Inferior parietal cortex (tissue), 1 donor: ENCODE measurements around the gene SH3RF3.

ENCODE experiments used
- DNase-seq: peaks from one replicate; pipeline ENCODE4 v3.0.0-alpha.2; 2016; ENCODE audit errors: extremely low spot score

SH3RF3 gene

DNA sequence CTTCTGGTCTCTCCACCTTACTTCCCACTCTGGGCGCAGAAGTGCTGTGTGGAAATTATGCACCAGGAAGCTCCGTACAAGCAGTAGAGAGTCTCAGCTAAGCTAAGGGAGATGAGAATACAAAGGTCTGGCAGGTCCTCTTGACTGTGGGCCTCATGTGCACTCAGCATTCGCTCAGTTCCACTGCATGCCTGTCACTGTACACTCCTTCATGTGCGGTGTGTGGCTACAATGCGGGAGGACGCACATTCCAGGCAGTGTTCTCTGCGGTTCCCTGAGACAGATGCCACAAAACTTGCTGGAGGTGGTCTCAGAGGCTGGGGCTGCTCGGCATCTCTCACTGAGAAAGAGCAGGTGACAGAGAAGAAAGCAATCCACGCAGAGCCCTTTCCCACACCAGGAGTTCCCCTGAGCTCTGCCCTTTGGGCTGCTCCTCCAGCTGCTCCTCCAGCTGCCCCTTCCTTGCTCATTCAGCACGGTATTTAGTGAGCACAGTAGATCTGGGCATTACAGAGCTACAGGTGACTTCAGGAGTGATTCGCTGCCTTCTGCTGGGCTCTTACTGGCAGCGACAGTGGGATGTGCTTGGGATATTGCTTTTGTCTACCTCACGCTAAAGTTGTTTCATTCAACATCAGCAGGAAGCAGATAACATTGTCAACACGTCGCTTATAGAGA is 176.6 kb downstream of the SH3RF3 start:
- no peak for DNase-seq

DNA sequence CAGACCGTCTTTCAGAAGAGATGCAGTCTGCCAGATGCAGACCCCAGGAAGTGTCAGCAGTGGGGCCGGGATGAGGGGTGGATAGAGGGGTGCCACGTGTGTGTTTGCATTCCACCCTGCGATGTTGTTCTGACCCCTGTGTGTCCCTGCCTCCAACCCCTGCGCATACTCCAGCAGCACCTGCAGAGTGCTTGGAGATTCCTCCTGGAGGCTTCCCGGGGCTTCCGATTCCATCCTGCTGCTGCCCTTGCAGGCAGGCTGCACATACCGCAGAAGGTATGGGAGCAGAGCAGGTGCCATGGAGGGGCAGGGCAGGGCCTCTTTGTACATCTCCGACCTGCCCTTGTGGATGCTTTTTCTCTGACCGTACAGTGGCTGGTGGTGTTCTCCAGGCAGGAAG is 177.2 kb downstream of the SH3RF3 start:
- no peak for DNase-seq

DNA sequence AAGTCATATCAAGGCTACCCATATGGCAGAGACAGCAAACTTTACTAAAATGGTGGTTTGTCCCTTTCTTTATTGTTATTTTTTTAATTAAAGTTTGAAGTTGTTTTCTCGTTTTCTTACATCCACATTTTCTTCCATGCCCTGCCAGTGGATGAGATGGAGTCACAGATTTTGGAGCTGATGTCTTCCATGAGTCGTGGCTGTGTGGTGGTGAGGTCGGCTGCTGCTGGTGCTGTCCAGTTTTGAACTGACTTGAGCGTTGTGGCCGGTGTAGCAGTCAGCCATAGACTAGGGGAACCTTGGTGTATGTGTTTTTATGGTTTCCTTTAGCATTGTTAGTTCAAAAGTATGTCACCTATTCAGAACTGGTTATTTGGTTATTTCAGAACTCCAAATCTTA is 182.8 kb downstream of the SH3RF3 start:
- no peak for DNase-seq

DNA sequence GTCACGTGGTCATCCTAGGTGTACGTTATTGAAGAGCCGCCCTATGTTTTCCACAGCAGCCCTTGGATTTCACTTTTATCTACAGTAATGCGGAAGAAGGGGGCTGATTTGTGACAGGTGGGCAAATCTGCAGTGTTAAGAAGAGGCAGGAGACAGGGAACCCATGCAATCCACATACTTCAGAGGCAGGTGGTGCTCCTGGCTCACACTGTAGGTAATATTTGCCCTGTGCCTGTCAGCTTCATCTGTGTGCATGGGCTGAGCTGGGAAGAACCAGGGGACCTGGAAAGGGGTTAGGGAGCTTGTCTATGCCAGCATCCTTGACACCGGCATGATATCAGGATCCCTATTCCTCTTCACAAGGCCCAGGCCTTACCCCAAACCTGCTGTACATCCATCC is 183.9 kb downstream of the SH3RF3 start:
- DNase-seq: no peak

DNA sequence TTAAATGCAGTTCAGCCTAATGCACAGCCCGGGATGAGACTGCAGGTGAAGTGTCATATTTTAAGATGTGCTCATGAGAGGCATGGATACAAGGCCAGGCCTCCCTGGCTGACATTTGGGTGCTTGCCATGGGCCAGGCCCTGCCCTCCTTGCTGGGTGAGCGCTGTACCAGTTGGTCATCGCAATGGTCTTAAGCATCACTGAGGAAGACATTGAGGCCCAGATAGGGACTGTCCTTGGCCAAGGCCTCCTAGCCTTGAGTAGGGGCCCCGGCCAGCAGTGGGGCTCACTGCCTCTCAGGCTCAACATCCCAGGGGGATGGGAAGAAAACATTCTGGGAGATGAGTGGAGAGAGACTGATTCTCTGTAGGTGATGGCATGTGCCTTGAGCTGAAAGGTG is 184.3 kb downstream of the SH3RF3 start:
- no peak for DNase-seq

DNA sequence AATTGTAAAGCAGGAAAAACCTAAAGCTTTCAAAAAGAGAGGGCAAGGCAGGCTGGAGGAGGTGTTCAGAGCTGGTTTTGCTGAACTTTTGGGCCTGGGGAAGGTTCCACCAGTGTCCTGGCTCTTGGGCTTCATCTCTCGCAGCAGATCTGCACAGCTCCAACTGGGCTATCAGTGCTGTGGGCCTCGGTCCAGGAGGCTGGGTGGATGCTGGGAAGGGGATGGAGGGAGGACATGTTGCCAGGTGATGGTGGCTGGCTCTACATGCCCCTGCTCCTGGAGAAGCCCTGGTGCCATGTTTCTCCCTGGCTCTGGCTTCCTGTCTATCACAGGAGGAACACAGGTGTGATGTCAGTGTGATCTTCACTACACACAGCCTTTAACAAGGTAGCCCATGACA is 187.1 kb downstream of the SH3RF3 start:
- DNase-seq: no peak

DNA sequence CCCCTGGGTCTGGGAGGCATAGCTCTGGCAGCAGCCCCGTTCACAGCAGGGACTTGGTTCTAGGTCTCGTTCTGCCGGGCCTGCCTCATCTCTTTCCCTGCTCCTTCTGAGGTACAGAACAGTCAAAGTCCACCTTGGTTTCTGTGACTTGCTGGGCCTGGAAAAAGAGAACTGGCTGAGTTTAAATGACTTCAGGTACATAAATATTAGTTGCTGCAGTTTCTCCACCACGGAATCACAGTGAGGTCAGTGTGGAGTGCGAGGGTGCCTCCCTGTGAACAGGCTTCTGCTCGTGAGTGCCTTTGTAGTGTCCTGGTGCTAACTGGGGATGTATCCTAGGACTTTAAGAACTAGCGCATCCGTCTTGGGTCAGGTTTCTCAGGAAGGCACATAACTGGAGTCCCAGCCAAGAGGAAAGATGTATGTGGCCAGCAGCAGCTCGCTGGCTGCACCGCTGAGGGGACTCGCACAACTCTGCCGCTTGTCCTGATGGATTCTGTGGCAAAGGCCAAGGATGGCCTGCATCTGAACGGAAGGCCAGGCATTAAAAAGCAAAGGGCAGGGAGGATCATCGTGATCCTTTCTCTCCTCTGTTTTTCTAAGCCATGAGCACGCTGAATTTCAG is 188.6 kb downstream of the SH3RF3 start:
- DNase-seq: no peak

DNA sequence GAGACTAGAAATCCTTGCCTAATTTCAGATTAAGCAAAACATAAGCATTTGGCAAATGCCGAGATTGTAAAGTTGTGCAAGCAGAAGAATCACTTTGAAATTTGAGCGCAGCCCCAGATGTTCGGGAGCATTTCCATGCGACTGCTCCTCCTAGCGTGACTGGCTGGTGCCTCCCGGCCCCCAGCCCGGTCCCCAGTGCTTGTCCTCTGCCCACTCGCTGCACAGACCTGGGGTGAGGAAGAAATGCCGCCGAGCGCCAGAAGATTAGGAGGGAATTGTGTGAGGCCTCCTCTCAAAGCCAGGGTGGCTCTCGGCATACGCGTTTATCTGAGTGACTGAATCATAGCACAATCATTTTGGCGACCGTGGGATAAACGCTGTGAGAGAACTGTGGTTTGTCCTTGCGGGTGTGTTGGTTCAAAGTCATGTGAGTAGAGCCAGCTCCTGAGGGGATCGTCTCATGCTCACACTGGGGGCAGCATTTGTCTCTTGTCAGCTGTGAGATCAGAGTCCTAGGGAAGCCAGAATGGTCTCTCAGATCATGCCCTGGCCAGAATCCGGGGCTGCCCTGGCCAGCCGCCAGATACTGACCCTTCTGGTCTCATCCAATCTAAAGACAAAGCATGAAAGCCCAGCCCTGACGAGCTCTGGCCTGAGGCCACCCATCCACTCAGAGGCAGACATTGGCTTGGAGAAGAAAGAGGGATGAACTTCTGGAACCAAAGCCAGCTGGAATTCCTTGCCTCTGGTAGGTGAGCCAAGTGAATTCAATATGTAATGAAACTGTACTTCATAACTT is 189.3 kb downstream of the SH3RF3 start:
- no peak for DNase-seq

DNA sequence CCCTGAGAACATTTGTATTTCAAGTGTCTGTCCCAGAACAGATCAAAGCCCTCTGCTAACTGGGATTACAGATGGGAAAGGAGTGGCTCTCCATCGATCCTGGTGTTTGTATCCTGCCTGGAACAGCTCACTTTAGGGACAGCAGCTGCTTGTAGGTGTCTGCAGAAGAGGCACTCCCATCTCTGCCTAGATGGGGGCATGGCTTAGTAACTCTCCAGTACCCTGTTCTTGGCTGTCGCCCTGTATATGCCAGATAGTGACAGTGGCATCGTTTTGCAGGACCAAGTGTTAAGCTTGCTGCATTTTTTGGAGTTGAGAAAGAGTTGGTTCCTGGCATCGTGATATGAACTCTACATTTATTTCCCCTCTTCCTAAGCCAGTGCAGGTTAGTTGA is 189.9 kb downstream of the SH3RF3 start:
- DNase-seq: no peak

DNA sequence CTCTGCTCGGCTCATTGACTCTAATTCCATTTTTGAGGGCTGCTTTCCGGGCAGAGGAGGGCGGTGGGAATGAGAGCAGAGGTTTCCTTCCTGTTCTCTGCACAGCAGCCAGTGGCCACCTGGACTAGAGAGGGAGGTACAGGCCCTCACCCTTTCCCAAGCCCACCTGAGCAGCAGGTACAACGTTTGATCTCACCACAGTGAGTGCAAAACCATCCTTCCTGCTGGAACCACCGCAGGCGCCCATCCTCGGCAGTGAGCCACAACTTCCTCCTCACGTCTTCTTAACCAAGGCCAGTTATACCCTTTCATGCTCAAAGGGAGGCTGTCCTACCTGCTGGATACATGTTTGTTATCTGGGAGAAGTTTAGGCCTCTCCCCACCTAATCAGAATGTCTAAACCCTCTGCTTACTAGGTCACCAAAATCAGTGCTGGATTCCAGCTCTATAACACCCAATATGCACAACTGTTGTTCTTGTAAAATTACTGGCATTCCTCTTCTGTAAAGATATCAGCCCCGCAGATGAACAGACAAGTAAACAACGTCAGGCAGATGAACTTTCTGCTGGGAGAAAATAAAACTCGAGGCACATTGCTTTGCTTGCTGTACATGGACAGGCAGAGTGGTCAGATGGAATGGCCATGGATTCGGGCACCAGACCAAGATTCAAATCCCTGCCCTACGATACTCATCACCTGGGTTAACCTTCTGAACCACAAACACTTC is 191.4 kb downstream of the SH3RF3 start:
- no peak for DNase-seq

DNA sequence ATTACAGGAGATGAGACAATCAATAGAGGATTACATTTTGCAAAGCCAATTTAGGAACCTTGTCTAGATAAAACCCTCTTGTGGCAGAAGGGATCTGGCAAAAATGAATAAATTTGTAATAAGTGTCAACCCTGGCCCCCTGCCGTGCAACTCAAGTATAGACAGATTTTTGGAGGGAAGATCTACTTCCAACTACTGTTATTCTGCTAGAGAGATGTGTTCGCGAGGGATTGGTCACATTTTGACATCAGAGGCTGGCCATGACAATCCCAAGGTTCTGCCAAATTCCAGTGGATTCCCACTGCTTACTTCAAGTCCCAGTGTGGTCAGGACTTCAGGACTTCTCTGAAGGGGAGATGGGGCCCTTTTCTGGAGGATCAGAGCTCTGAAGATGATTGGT is 192.6 kb downstream of the SH3RF3 start:
- DNase-seq: no peak

DNA sequence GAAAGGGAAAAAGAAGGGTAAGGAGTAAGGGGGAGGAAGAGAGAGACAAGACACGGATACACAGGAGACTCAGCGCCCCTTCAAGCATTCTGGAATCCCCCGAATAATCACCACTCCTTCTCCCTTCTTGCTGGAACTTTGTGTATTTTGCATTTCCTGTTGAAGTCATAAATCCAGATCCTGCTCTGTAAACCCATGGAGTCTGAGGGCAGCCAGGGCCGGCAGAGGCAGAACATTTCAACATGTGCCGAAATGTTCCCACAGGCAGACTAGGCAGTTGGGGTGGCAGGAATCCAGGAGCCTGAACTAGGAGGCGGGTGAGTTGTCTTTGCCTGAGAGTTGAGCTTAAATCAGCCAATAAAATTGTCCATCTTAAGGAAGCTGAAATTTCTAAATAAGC is 193.1 kb downstream of the SH3RF3 start:
- DNase-seq: peak; percentile 56

DNA sequence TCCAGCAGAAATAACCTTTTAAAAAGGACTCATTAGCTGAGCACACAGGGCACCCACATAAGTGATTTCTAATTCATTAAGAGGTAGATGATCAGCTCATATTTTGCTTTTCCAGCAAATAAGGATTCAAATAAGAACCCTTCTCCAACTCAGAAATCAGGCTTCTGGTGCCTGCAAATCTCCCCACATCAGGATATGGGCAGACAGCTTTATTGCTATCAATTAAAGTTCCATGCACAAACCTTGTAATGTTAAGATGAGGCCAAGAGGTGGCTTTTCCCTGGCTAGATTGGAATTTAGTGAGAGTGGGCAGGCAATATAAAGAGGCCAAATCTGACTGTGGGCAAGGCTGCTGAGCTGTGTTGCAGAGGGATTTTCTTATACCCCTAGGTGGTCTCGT is 193.6 kb downstream of the SH3RF3 start:
- no peak for DNase-seq

DNA sequence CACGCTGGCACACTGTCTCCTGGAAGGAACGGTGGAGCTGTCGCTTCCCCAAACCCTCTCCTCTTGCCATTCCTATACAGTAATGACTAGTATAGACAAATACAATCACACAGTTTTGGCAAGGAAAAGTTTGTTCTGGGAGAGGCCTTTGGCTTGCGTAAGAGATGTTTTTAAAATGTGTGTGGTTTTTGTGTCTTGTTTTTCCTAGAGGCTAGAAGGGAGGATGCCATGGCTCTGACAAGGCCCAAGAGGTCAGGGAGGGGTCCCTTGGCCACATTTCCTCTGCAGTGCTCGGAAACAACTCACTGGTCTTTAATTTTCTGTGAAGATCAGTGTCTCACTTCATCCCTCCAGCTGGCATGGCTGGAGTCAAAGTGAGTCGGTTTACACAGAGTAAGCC is 195.9 kb downstream of the SH3RF3 start:
- DNase-seq: no peak

DNA sequence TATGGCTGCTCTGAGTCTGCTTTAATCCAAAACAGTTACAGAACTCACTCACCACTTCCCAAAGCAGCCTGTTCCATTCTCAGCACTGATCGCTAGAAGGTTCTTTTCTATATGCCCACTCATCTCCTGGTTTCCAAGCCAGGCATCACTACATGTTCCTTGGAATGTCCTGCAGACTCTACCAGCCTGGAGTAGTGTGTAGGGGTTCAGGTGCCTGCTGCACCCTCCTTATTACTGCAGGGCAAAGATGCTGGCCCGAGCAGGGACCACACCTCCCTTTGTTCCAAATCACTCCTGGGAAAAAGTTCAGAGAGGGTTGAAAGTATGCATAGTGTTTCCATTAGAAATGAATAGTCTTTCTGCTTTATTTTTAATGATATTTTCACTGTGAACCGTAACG is 196.6 kb downstream of the SH3RF3 start:
- DNase-seq: no peak

DNA sequence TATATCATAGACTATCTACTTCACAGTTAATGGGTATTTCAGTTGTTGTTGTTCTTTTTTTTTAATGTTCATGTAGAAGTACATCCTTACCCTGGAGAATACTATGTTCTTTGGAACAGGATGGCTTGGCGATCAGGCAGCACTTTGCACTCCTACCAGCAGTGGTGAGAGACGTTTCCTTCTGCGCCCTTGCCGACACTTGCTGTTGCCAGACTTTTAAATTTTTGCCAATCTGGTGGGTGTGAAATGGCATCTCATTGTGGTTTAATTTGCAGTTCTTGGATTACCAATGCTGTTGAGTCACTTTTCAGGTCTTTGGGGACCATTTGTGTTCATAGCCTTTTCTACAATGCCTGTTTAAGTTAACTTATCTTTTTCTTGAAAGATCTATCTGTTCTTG is 197.3 kb downstream of the SH3RF3 start:
- DNase-seq: peak; percentile 41

DNA sequence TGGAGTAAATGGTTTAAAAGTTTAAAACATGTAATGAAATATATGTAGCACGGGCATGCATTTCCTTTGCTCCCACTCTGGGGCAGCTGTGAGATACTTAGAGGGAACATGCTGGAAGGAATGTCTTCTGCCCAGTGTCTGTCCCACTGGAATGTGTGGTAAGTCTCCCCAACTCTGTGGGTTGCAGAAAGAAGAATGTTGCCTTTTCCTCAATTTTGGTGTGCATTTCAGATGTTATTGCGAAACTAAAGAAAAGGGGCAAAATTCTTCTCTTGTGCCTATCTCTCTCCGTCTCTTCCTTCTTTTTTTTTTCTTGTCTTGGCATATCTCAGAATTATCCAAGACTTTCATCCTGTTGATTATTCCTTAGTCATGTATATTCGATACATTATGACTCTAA is 201.1 kb downstream of the SH3RF3 start:
- DNase-seq: no peak

DNA sequence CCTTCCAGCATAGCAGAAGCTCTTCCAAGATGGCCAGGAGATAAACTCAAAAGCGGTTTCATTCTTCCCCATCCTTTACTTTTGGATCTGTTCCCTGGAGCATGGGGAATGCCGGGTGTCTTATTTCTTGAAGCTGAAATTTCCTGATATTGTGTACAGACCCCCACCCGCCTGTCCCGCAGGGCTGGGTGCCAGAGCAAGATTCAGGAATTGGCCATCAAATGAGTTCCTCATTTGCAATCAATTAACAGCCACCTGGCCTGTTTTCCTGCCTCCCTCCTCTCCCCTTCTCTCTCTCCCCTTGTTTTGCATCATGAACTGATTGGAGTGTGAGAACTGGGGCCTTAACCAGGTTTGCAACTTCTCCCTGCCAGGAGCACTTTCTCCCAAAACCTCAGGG is 202.1 kb downstream of the SH3RF3 start:
- DNase-seq: no peak

DNA sequence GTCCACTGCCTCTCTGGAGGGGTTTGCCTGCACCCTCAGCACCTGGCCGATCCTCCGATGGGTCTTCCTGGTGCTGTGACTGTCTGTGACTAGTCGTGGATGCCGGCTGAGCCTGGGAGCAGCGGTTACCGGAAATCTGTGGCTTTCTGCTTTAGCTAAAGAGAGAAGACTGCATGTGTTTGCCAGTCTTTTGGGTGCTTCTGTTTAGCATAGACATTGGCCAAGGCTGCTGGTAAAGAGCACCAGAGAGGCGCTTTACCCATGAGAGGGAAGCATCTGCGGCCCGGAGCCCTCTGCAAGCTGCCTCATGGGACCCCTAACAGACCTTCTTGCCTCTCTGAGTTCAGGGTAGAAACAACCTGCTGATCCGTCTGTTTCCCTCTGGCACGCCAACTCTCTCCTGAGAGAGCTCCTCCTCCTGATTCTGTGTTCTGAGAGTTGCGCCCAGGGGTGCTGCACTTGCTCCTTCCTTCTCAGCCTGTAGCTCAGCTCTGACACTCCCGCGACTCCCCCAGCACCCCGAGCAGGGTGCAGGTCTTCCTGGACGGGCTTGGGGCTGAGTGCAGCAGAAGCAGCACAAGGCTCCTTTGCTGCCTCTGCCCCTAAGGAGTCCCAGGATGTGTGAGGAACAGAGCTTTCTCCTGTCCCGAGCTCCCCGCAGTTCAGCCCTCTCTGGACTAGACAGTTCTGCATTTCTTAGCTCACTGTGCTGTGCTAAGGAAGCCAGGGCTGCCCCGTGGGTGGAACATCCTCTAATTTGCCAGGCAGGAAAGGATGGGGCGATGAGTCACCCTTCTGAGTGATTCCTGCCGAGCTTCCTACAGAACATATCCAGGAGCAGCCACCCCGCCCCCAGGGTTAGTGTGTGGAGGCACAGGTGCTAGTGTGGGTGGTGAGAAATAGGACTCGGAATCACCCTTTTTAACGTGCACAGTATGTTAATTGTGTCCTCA is 203.2 kb downstream of the SH3RF3 start:
- peak; percentile 60 for DNase-seq

DNA sequence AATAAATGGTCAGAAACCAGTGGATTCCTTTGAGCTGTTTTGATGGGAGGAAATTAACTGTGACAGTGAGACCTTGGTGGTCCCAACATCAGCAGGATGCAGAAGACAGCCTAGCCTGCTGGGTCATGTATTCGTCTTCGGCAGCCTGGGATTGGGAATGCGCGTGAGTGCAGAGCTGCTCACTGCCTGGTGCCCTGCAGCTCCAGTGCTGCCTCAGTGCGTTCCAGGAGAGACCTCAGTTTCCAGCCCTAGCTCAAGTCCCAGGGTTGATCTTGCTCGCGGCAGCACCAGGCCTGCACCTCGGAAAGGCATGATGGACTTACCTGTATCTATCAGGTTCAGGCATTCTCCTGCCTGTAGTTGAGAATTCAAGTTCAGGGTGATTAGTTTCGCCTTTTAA is 203.9 kb downstream of the SH3RF3 start:
- DNase-seq: no peak
